ENCODE data around the gene HRH1.

DNA sequence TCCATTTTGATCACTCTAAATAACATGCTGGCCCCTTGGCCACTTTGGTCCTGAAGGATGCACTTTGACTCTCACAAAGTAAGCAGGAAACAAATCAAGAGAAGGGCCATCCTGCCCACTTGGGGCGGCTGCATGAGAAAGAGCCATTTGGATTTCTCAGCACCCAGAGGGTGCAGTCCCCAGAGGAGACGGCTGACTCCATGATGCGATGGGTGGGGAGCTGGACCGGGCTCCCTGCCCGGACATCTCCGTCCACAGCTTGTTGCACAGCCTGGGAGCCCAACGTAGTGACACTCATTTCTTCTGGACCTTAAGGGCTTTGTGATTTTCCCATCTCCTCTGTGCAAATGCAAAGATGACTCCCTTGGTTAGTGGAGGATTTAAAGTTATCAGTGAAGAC lies 4.0 kb upstream of the HRH1 start:
- TF ChIP-seq, protein P1, sequence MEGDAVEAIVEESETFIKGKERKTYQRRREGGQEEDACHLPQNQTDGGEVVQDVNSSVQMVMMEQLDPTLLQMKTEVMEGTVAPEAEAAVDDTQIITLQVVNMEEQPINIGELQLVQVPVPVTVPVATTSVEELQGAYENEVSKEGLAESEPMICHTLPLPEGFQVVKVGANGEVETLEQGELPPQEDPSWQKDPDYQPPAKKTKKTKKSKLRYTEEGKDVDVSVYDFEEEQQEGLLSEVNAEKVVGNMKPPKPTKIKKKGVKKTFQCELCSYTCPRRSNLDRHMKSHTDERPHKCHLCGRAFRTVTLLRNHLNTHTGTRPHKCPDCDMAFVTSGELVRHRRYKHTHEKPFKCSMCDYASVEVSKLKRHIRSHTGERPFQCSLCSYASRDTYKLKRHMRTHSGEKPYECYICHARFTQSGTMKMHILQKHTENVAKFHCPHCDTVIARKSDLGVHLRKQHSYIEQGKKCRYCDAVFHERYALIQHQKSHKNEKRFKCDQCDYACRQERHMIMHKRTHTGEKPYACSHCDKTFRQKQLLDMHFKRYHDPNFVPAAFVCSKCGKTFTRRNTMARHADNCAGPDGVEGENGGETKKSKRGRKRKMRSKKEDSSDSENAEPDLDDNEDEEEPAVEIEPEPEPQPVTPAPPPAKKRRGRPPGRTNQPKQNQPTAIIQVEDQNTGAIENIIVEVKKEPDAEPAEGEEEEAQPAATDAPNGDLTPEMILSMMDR (IDR thresholded peaks at IDR 0.05) = no peak
- TF ChIP-seq POLR2A (IDR thresholded peaks at IDR 0.05) = no peak

Measured in adrenal gland (tissue), 5 donors.